DOHH2 (cell line): ENCODE measurements around the gene CIBAR2.

Experiments
- H3F3A ChIP-seq: fragments of 200-600 bp; sonication (generic), shearing (Covaris generic); 2 replicates; pipeline ENCODE4 v1.6.0; 2016; ENCODE audit warnings: antibody characterized with exemption, mild to moderate bottlenecking; ENCODE audit not compliant: control insufficient read depth, insufficient read depth
- H3K27ac ChIP-seq: fragments of 200-600 bp; sonication (generic); 2 replicates; pipeline ENCODE4 v1.5.1; 2014; ENCODE audit warnings: low read depth, mild to moderate bottlenecking, low read length, moderate library complexity
- H3K27me3 ChIP-seq: fragments of 200-600 bp; sonication (generic); 2 replicates; pipeline ENCODE4 v1.6.1; 2014; ENCODE audit warnings: mild to moderate bottlenecking, low read length, mixed read lengths; ENCODE audit not compliant: control insufficient read depth
- H3K36me3 ChIP-seq: fragments of 200-600 bp; sonication (generic); 2 replicates; pipeline ENCODE4 v1.6.1; 2014; ENCODE audit warnings: mild to moderate bottlenecking, low read length, moderate library complexity, mixed read lengths; ENCODE audit not compliant: control insufficient read depth
- H3K4me1 ChIP-seq: fragments of 200-600 bp; sonication (generic); 2 replicates; pipeline ENCODE4 v1.6.1; 2014; ENCODE audit warnings: mild to moderate bottlenecking, low read length, mixed read lengths; ENCODE audit not compliant: control insufficient read depth
- H3K4me2 ChIP-seq: fragments of 200-600 bp; sonication (generic); 2 replicates; pipeline ENCODE4 v1.6.0; 2014; ENCODE audit warnings: mild to moderate bottlenecking, low read length, moderate library complexity
- H3K4me3 ChIP-seq: fragments of 200-600 bp; sonication (generic); 2 replicates; pipeline ENCODE4 v1.5.1; 2014; ENCODE audit warnings: mild to moderate bottlenecking, low read length, mixed read lengths
- H3K79me2 ChIP-seq: fragments of 200-600 bp; sonication (generic); 2 replicates; pipeline ENCODE4 v1.6.1; 2014; ENCODE audit warnings: mild to moderate bottlenecking, low read length, mixed read lengths; ENCODE audit not compliant: control insufficient read depth
- H3K9me2 ChIP-seq: fragments of 200-600 bp; sonication (generic); replicated peaks from 2 replicates; pipeline ENCODE4 v1.6.1; 2014; ENCODE audit warnings: mild to moderate bottlenecking, low read length, mixed read lengths; ENCODE audit not compliant: control insufficient read depth
- H3K9me3 ChIP-seq: fragments of 200-600 bp; sonication (generic); 2 replicates; pipeline ENCODE4 v1.6.1; 2014; ENCODE audit warnings: antibody characterized with exemption, low read length, mixed read lengths; ENCODE audit not compliant: control insufficient read depth, insufficient read depth
- H4K20me1 ChIP-seq: fragments of 200-600 bp; sonication (generic); 2 replicates; pipeline ENCODE4 v1.6.0; 2014; ENCODE audit warnings: low read depth, mild to moderate bottlenecking, antibody characterized with exemption, low read length, moderate library complexity; ENCODE audit not compliant: control insufficient read depth, insufficient read depth
- EZH2phosphoT487 ChIP-seq: fragments of 200-600 bp; sonication (generic); IDR thresholded peaks from 2 replicates; pipeline ENCODE4 v1.6.1; 2017; ENCODE audit warnings: borderline replicate concordance, mild to moderate bottlenecking, antibody characterized with exemption, low read length, moderate library complexity, mixed read lengths
- TF ChIP-seq, protein P1 (sequence below): fragments of 200-600 bp; sonication (generic); IDR thresholded peaks from one replicate; pipeline ENCODE4 v1.5.1; 2014; ENCODE audit warnings: antibody characterized with exemption, mild to moderate bottlenecking, low read depth, low read length; ENCODE audit not compliant: poor library complexity, severe bottlenecking

Gene CIBAR2

DNA sequence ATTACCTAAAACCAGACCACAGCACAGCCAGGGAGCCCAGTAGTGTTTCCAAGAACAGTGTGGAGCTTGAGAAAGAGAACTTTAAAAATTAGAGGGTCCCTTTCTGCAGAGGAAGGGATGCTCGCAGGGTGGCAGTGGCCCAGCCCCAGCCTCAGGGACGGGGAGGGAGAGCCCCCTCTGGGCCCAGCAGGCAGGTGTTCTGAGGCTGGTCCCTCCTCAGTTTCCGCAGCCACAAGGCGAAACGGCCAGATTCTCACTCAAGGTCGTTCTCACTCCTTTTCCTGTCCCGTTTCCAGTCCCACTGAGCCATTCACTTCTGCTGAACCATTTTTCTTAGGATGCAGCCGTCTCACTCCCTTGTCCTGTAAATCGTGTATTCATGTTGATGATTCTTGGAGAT, 20.0 kb downstream of the CIBAR2 start:
- Histone ChIP-seq H3K27me3 (no peaks in the 10 kb centered on the region), H3K4me3 (no peak overlapping the region), H3K27ac (no peak overlapping the region), H3K36me3 (no peaks in the 10 kb centered on the region), H3K9me3 (no peaks in the 10 kb centered on the region), H3K4me2 (no peak overlapping the region), H3K9me2 (no peaks in the 10 kb centered on the region), H4K20me1 (no peaks in the 10 kb centered on the region), H3F3A (no peaks in the 10 kb centered on the region), H3K4me1 (no peaks in the 10 kb centered on the region), H3K79me2 (no peaks in the 10 kb centered on the region)
- TF ChIP-seq EZH2phosphoT487: no peak
- TF ChIP-seq, protein P1, sequence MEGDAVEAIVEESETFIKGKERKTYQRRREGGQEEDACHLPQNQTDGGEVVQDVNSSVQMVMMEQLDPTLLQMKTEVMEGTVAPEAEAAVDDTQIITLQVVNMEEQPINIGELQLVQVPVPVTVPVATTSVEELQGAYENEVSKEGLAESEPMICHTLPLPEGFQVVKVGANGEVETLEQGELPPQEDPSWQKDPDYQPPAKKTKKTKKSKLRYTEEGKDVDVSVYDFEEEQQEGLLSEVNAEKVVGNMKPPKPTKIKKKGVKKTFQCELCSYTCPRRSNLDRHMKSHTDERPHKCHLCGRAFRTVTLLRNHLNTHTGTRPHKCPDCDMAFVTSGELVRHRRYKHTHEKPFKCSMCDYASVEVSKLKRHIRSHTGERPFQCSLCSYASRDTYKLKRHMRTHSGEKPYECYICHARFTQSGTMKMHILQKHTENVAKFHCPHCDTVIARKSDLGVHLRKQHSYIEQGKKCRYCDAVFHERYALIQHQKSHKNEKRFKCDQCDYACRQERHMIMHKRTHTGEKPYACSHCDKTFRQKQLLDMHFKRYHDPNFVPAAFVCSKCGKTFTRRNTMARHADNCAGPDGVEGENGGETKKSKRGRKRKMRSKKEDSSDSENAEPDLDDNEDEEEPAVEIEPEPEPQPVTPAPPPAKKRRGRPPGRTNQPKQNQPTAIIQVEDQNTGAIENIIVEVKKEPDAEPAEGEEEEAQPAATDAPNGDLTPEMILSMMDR: no peak

DNA sequence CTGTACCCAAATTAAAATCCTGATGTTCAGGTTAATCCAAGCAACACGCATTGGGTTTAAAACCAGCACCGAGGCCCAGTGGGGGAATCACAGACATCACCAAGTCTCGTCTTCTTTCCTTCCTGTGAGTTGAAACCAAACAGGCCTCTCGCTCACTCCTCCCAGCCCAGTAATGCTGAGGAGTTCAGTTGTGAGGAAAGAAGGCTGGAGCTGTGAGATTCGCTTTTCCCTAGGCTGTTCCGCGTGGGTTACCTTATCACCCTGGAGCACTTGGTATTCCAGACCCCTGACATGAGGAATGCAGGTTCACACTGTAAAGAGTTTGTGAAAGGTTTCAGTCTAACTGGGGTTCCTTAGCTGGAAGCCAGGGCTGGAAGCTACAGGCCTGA, 20.8 kb downstream of the CIBAR2 start:
- Histone ChIP-seq H3K79me2 (no peaks in the 10 kb centered on the region), H3K9me3 (no peaks in the 10 kb centered on the region), H3K9me2 (no peaks in the 10 kb centered on the region), H3K27me3 (no peaks in the 10 kb centered on the region), H3K4me2 (no peak overlapping the region), H3F3A (no peaks in the 10 kb centered on the region), H3K4me3 (no peak overlapping the region), H3K27ac (no peak overlapping the region), H3K36me3 (no peaks in the 10 kb centered on the region), H3K4me1 (no peaks in the 10 kb centered on the region), H4K20me1 (no peaks in the 10 kb centered on the region)
- no peak for TF ChIP-seq EZH2phosphoT487

GRCh38 chr16:85090873-85091521, 21.3 kb downstream of the CIBAR2 start:
- Histone ChIP-seq H3K4me3 (no peak overlapping the region), H3K27ac (no peak overlapping the region), H3K27me3 (no peaks in the 10 kb centered on the region), H3K9me3 (no peaks in the 10 kb centered on the region), H4K20me1 (no peaks in the 10 kb centered on the region), H3K79me2 (no peaks in the 10 kb centered on the region), H3K4me1 (no peaks in the 10 kb centered on the region), H3K36me3 (no peaks in the 10 kb centered on the region), H3K9me2 (no peaks in the 10 kb centered on the region), H3F3A (no peaks in the 10 kb centered on the region), H3K4me2 (no peak overlapping the region)
- TF ChIP-seq EZH2phosphoT487: no peak
- TF ChIP-seq, protein P1: no peak

DNA sequence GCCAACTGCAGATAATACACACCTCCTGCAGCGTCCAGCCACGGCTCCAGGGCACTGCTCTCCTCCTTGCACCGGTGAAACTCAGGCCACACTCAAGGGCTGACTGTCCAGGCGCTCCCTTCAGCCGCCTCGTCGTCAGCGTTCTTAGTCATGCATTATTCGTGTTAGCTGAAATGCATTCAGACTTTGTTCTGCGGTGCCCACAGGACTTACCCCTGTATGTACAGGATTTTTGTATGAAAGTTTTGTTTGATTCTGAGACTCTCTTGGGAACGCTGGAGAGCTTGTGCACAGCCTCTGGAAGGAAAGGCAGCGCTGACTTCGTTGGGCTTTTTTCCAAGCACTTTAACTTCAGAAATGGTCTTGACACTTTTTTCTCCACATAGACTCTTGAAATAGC, 22.1 kb downstream of the CIBAR2 start:
- Histone ChIP-seq H3K9me3 (no peaks in the 10 kb centered on the region), H3K27me3 (no peaks in the 10 kb centered on the region), H3K36me3 (no peaks in the 10 kb centered on the region), H3K9me2 (no peaks in the 10 kb centered on the region), H4K20me1 (no peaks in the 10 kb centered on the region), H3F3A (no peaks in the 10 kb centered on the region), H3K4me2 (no peak overlapping the region), H3K4me3 (no peak overlapping the region), H3K79me2 (no peaks in the 10 kb centered on the region), H3K27ac (no peak overlapping the region), H3K4me1 (no peaks in the 10 kb centered on the region)
- TF ChIP-seq EZH2phosphoT487: no peak
- TF ChIP-seq, protein P1: no peak
